Measurements from ENCODE around the gene SLAMF9. TPM values are rescaled to one million over a fixed set of nuclear protein-coding genes. Genes with fewer than 3 reads are reported as not detected.

Gene SLAMF9
- total and polyA plus RNA-seq, 5 donors from 2014 or later = not detected

DNA sequence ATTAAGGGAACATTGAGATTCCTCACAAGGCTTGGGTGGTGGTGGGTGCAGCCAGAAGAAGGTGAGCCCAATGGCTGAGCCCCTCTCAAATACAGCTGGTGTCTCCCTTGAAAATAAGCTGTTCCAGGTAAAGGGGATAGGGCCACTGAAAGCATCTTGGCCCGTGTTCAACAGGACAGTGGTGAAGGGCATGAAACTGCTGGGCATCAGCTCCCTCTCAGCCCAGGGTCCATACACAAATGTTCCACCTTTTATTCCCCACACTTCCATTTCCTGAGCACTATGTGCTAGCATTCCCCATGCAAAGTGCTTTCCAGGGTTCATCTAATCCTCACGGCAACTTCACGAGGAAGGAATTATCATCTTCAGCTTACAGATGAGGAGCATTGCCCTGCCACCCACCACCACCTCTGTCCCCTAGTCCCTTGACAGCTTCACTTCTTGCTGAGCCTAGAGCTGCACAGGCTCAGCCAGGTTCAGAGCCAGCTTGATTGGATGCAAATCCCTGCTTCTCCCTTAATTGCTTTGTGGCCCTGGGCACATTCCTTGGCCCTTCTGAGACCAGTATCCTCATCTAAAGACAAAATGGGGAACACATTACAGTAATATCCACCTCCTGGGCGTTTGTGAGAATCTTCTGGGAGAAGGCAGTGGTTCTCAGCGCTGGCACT, 38.3 kb downstream of the SLAMF9 start:
- H3K27me3 ChIP-seq (ENCODE audit: control insufficient read depth, insufficient read depth, low read length) = no peaks in the 10 kb centered on the region
- Mint-ChIP-seq H3K4me3 (peak overlapping the region in 2 of 4 donors; percentile 42 to 82), H3K27me3 (no peaks in the 10 kb centered on the region), H3K4me1 (peaks cover 20 to 82% (median 45%) of the 10 kb centered on the region in 4 donors), H3K36me3 (peaks cover 36% of the 10 kb centered on the region), H3K9me3 (peaks cover 0 to 2% (median 0%) of the 10 kb centered on the region in 7 donors), H3K27ac (peak overlapping the region; percentile 58 to 95 (median 80))
- peaks cover 40% of the 10 kb centered on the region for H3K36me3 ChIP-seq (ENCODE audit: control insufficient read depth, insufficient read depth, low read length)
- no peak for ATAC-seq (ENCODE audit: low read depth in 2 of 2)
- no peaks in the 10 kb centered on the region for H3K9me3 ChIP-seq (ENCODE audit: control insufficient read depth in 2 of 2, low read length in 2 of 2)
- H3K27ac ChIP-seq (ENCODE audit: insufficient read depth, low read length, poor library complexity, severe bottlenecking) = peak overlapping the region; percentile 34
- peaks cover 44% of the 10 kb centered on the region for H3K4me1 ChIP-seq (ENCODE audit: control insufficient read depth, insufficient read depth, low read length, poor library complexity, severe bottlenecking)
- no peak overlapping the region for H3K4me3 ChIP-seq (ENCODE audit: low read depth, low read length)
- DNase-seq = no peak

- H3K36me3 ChIP-seq (ENCODE audit: control insufficient read depth, insufficient read depth, low read length) = peaks cover 27% of the 10 kb centered on the region
- H3K4me3 Mint-ChIP-seq = peak overlapping the region in 2 of 4 donors; percentile 28 to 82
- peak overlapping the region in 2 of 3 donors; percentile 95 to 99 for H3K27ac Mint-ChIP-seq
- peaks cover 51% of the 10 kb centered on the region for H3K4me1 ChIP-seq (ENCODE audit: control insufficient read depth, insufficient read depth, low read length, poor library complexity, severe bottlenecking)
- no peak for DNase-seq
- ATAC-seq (ENCODE audit: low read depth in 2 of 2) = no peak
- peaks cover 0 to 2% (median 0%) of the 10 kb centered on the region in 7 donors for H3K9me3 Mint-ChIP-seq
- no peak overlapping the region for H3K4me3 ChIP-seq (ENCODE audit: low read depth, low read length)
- H3K27me3 ChIP-seq (ENCODE audit: control insufficient read depth, insufficient read depth, low read length) = no peaks in the 10 kb centered on the region
- peaks cover 29% of the 10 kb centered on the region for H3K36me3 Mint-ChIP-seq
- peaks cover 18 to 84% (median 52%) of the 10 kb centered on the region in 4 donors for H3K4me1 Mint-ChIP-seq
- no peak overlapping the region for H3K27ac ChIP-seq (ENCODE audit: insufficient read depth, low read length, poor library complexity, severe bottlenecking)
- H3K9me3 ChIP-seq (ENCODE audit: control insufficient read depth in 2 of 2, low read length in 2 of 2) = no peaks in the 10 kb centered on the region
- H3K27me3 Mint-ChIP-seq = no peaks in the 10 kb centered on the region
Measured at GRCh38 chr1:159914252-159915018, 39.6 kb downstream of the SLAMF9 start.

DNA sequence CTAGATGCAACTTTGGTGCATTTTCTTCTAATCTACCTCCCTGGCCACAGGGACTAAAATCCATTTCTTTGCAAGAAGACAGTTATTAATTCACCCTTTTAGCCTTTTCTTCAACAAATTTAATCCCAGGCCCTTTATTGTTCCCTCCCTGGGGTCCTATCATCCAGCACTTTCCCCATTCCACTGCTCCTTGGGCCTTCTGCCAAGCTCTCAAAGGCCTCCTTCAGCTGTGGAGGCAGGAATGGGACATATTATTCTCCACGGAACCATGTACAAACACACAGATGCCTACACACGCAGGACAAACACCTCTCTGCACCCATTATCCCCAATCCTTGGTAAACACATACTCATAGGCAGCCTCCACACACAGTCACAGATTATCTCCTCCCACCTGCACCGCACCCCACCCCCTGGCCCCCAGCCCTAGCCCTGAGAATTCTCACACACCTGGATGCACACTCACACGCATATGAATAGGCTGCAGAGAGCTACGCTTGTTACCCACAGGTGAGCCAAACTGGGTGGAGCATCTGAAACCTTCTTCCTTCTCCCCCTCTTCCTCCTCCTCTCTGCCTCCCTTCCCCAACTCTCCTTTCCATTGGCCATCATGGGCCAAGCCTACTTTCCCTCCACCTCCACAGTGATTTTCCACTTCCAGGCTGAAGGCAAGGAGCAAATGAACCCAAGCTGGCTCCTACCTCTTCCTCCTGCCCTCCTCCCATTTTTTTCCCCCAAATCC, 40.4 kb downstream of the SLAMF9 start:
- H3K4me1 Mint-ChIP-seq = peaks cover 18 to 79% (median 54%) of the 10 kb centered on the region in 4 donors

GRCh38 chr1:159911326-159912070, 42.5 kb downstream of the SLAMF9 start:
- peak overlapping the region; percentile 90 for H3K27ac ChIP-seq (ENCODE audit: insufficient read depth, low read length, poor library complexity, severe bottlenecking)
- H3K36me3 Mint-ChIP-seq = peaks cover 12% of the 10 kb centered on the region
- peak overlapping the region; percentile 71 for H3K4me3 ChIP-seq (ENCODE audit: low read depth, low read length)
- ATAC-seq (ENCODE audit: low read depth in 2 of 2) (no peak), DNase-seq (no peak)
- H3K4me1 ChIP-seq (ENCODE audit: control insufficient read depth, insufficient read depth, low read length, poor library complexity, severe bottlenecking) = peaks cover 50% of the 10 kb centered on the region
- H3K9me3 Mint-ChIP-seq = peaks cover 0 to 2% (median 0%) of the 10 kb centered on the region in 7 donors
- H3K4me1 Mint-ChIP-seq = peaks cover 19 to 83% (median 62%) of the 10 kb centered on the region in 4 donors
- peak overlapping the region; percentile 17 to 82 (median 78) for H3K4me3 Mint-ChIP-seq
- H3K27me3 Mint-ChIP-seq = no peaks in the 10 kb centered on the region
- H3K36me3 ChIP-seq (ENCODE audit: control insufficient read depth, insufficient read depth, low read length) = peaks cover 2% of the 10 kb centered on the region
- peak overlapping the region; percentile 80 to 99 (median 95) for H3K27ac Mint-ChIP-seq
- no peaks in the 10 kb centered on the region for H3K9me3 ChIP-seq (ENCODE audit: control insufficient read depth in 2 of 2, low read length in 2 of 2)
- H3K27me3 ChIP-seq (ENCODE audit: control insufficient read depth, insufficient read depth, low read length) = no peaks in the 10 kb centered on the region

More for the DNA sequence above, 40.4 kb downstream of the SLAMF9 start:
- no peak for ATAC-seq (ENCODE audit: low read depth in 2 of 2)
- peak overlapping the region in 2 of 4 donors; percentile 28 to 82 for H3K4me3 Mint-ChIP-seq
- peaks cover 0 to 2% (median 0%) of the 10 kb centered on the region in 7 donors for H3K9me3 Mint-ChIP-seq
- Histone ChIP-seq H3K36me3 (ENCODE audit: control insufficient read depth, insufficient read depth, low read length) (peaks cover 19% of the 10 kb centered on the region), H3K4me3 (ENCODE audit: low read depth, low read length) (no peak overlapping the region), H3K9me3 (ENCODE audit: control insufficient read depth in 2 of 2, low read length in 2 of 2) (no peaks in the 10 kb centered on the region), H3K27me3 (ENCODE audit: control insufficient read depth, insufficient read depth, low read length) (no peaks in the 10 kb centered on the region), H3K27ac (ENCODE audit: insufficient read depth, low read length, poor library complexity, severe bottlenecking) (no peak overlapping the region), H3K4me1 (ENCODE audit: control insufficient read depth, insufficient read depth, low read length, poor library complexity, severe bottlenecking) (peaks cover 53% of the 10 kb centered on the region)
- H3K27ac Mint-ChIP-seq = peak overlapping the region; percentile 72 to 99 (median 95)
- H3K36me3 Mint-ChIP-seq = peaks cover 24% of the 10 kb centered on the region
- no peaks in the 10 kb centered on the region for H3K27me3 Mint-ChIP-seq
- DNase-seq = no peak

DNA sequence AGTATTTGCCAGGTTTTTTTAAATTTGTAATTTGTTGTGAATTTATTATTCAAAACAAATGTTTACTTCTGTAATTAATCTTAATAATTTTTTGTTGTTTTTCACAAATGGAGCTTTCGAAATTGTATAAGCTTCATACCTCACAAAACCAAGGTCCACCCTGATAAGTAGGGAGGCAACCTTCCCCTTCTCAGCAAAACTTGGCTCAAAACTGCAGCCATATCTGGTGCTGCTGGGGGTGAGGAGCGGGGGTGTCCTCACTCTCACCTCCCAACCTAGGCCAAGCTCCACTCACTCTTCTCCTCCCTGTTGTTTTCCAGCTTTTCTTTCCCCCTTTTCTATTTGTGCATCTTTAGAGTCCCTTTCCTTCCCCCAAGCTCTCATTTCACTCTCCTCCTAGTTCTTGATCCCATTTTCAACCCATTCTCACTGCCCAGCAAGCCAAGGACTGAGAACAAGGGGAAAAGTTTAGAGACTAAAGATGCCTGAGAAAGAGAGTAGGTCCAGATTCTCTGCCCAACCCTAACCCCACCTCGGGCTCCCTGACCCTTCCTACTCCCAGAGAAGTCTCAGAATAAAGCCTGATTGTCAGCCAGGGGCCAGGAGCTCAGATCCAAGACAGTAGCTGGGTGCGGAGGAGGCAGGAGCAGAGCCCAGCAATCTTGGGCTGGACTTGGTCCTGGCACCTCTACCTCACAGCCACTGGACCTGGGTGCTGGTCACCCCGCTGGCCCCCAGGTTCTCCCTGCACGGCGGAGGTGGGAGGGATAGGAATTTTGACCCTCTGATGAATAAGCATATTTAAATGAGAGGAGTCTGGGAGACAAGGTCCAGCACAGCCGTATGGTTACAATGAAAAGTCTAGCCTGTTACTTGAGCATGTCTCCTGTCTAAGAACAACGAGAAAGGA, 45.8 kb downstream of the SLAMF9 start:
- Mint-ChIP-seq H3K27me3 (no peaks in the 10 kb centered on the region), H3K4me1 (peaks cover 16 to 56% (median 43%) of the 10 kb centered on the region in 4 donors), H3K36me3 (peaks cover 4% of the 10 kb centered on the region), H3K9me3 (peaks cover 0 to 2% (median 0%) of the 10 kb centered on the region in 7 donors), H3K27ac (peak overlapping the region; percentile 23 to 95 (median 62)), H3K4me3 (peak overlapping the region in 1 of 4 donors; percentile 18)
- H3K27ac ChIP-seq (ENCODE audit: insufficient read depth, low read length, poor library complexity, severe bottlenecking) = peak overlapping the region; percentile 37
- H3K4me1 ChIP-seq (ENCODE audit: control insufficient read depth, insufficient read depth, low read length, poor library complexity, severe bottlenecking) = peaks cover 38% of the 10 kb centered on the region
- H3K27me3 ChIP-seq (ENCODE audit: control insufficient read depth, insufficient read depth, low read length) = no peaks in the 10 kb centered on the region
- no peaks in the 10 kb centered on the region for H3K36me3 ChIP-seq (ENCODE audit: control insufficient read depth, insufficient read depth, low read length)
- H3K4me3 ChIP-seq (ENCODE audit: low read depth, low read length) = no peak overlapping the region
- no peaks in the 10 kb centered on the region for H3K9me3 ChIP-seq (ENCODE audit: control insufficient read depth in 2 of 2, low read length in 2 of 2)
- DNase-seq = no peak
- ATAC-seq (ENCODE audit: low read depth in 2 of 2) = no peak

- no peaks in the 10 kb centered on the region for H3K27me3 ChIP-seq (ENCODE audit: control insufficient read depth, insufficient read depth, low read length)
- no peaks in the 10 kb centered on the region for H3K9me3 Mint-ChIP-seq
- peaks cover 12 to 42% (median 34%) of the 10 kb centered on the region in 4 donors for H3K4me1 Mint-ChIP-seq
- H3K36me3 Mint-ChIP-seq = peaks cover 5% of the 10 kb centered on the region
- no peaks in the 10 kb centered on the region for H3K36me3 ChIP-seq (ENCODE audit: control insufficient read depth, insufficient read depth, low read length)
- H3K4me1 ChIP-seq (ENCODE audit: control insufficient read depth, insufficient read depth, low read length, poor library complexity, severe bottlenecking) = peaks cover 28% of the 10 kb centered on the region
- peak overlapping the region; percentile 2 for H3K27ac ChIP-seq (ENCODE audit: insufficient read depth, low read length, poor library complexity, severe bottlenecking)
- H3K27me3 Mint-ChIP-seq = no peaks in the 10 kb centered on the region
- H3K27ac Mint-ChIP-seq = peak overlapping the region in 1 of 3 donors; percentile 78
- no peak overlapping the region for H3K4me3 ChIP-seq (ENCODE audit: low read depth, low read length)
- DNase-seq = no peak
- H3K9me3 ChIP-seq (ENCODE audit: control insufficient read depth in 2 of 2, low read length in 2 of 2) = no peaks in the 10 kb centered on the region
- H3K4me3 Mint-ChIP-seq = no peak overlapping the region
- no peak for ATAC-seq (ENCODE audit: low read depth in 2 of 2)
Measured at GRCh38 chr1:159906960-159907359, 47.1 kb downstream of the SLAMF9 start.
